ENCODE data around the gene EPHA7.

Gene EPHA7

GRCh38 chr6:93295631-93296030 is 123.7 kb downstream of the EPHA7 start:
- no peak for TF ChIP-seq REST (IDR thresholded peaks at IDR 0.05; ENCODE audit: insufficient replicate concordance, low read depth)
- no peak overlapping the region for H3K4me3 ChIP-seq (replicated peaks; ENCODE audit: insufficient read depth, low read length)
- H3K27ac ChIP-seq (replicated peaks) = no peak overlapping the region
- no peak for DNase-seq (ENCODE audit: low read depth in 1 of 2, low spot score in 1 of 2)
- H3K27me3 ChIP-seq (ENCODE audit: insufficient read depth, poor library complexity, severe bottlenecking) = no peaks in the 10 kb centered on the region

- no peak for DNase-seq (ENCODE audit: low read depth in 1 of 2, low spot score in 1 of 2)
- Histone ChIP-seq H3K27me3 (ENCODE audit: insufficient read depth, poor library complexity, severe bottlenecking) (no peaks in the 10 kb centered on the region), H3K4me3 (replicated peaks; ENCODE audit: insufficient read depth, low read length) (no peak overlapping the region), H3K27ac (replicated peaks) (no peak overlapping the region)
- TF ChIP-seq GABPA (IDR thresholded peaks at IDR 0.05; ENCODE audit: low read depth) (no peak), POLR2AphosphoS5 (IDR thresholded peaks at IDR 0.05; ENCODE audit: low read depth) (no peak), CTCF (IDR thresholded peaks at IDR 0.05; ENCODE audit: insufficient read depth, low read length) (no peak), SPI1 (IDR thresholded peaks at IDR 0.05; ENCODE audit: borderline replicate concordance, low read depth) (no peak), REST (IDR thresholded peaks at IDR 0.05; ENCODE audit: insufficient replicate concordance, low read depth) (no peak)
These were observed 124.5 kb downstream of the EPHA7 start for GRCh38 chr6:93294879-93295278.

GRCh38 chr6:93293872-93294271 is 125.5 kb downstream of the EPHA7 start:
- TF ChIP-seq CTCF (IDR thresholded peaks at IDR 0.05; ENCODE audit: insufficient read depth, low read length) = no peak
- TF ChIP-seq GABPA (IDR thresholded peaks at IDR 0.05; ENCODE audit: low read depth) = no peak
- TF ChIP-seq REST (IDR thresholded peaks at IDR 0.05; ENCODE audit: insufficient replicate concordance, low read depth) = no peak
- no peak for TF ChIP-seq SPI1 (IDR thresholded peaks at IDR 0.05; ENCODE audit: borderline replicate concordance, low read depth)
- TF ChIP-seq POLR2AphosphoS5 (IDR thresholded peaks at IDR 0.05; ENCODE audit: low read depth) = no peak
- no peak overlapping the region for H3K27ac ChIP-seq (replicated peaks)
- H3K4me3 ChIP-seq (replicated peaks; ENCODE audit: insufficient read depth, low read length) = no peak overlapping the region
- H3K27me3 ChIP-seq (ENCODE audit: insufficient read depth, poor library complexity, severe bottlenecking) = no peaks in the 10 kb centered on the region
- no peak for DNase-seq (ENCODE audit: low read depth in 1 of 2, low spot score in 1 of 2)

- no peak overlapping the region for H3K4me3 ChIP-seq (replicated peaks; ENCODE audit: insufficient read depth, low read length)
- H3K27ac ChIP-seq (replicated peaks) = no peak overlapping the region
- DNase-seq (ENCODE audit: low read depth in 1 of 2, low spot score in 1 of 2) = no peak
- TF ChIP-seq POLR2AphosphoS5 (IDR thresholded peaks at IDR 0.05; ENCODE audit: low read depth) (no peak), GABPA (IDR thresholded peaks at IDR 0.05; ENCODE audit: low read depth) (no peak)
- H3K27me3 ChIP-seq (ENCODE audit: insufficient read depth, poor library complexity, severe bottlenecking) = no peaks in the 10 kb centered on the region
These were observed 125.9 kb downstream of the EPHA7 start for GRCh38 chr6:93293460-93293859.

Data from HL-60 (cell line).